ENCODE results near the gene KRT15.

KRT15 gene

GRCh38 chr17:41511716-41512115 is 7.0 kb downstream of the KRT15 start:
- TF ChIP-seq SIN3A (IDR thresholded peaks at IDR 0.05; ENCODE audit: borderline replicate concordance, insufficient read depth, low read length) (no peak), REST (IDR thresholded peaks at IDR 0.05; ENCODE audit: insufficient read depth in 1 of 2, low read depth in 2 of 2, low read length in 2 of 2) (no peak), POLR2AphosphoS5 (IDR thresholded peaks at IDR 0.05; ENCODE audit: low read depth, low read length) (no peak), FOXP2 (optimal IDR thresholded peaks at IDR 0.05; ENCODE audit: borderline replicate concordance, extremely low read depth, extremely low read length, insufficient read depth) (no peak), TAF1 (IDR thresholded peaks at IDR 0.05; ENCODE audit: borderline replicate concordance, insufficient read depth, low read length) (no peak)

GRCh38 chr17:41511116-41511515 is 7.6 kb downstream of the KRT15 start:
- TF ChIP-seq TAF1 (IDR thresholded peaks at IDR 0.05; ENCODE audit: borderline replicate concordance, insufficient read depth, low read length): no peak
- TF ChIP-seq REST (IDR thresholded peaks at IDR 0.05; ENCODE audit: insufficient read depth in 1 of 2, low read depth in 2 of 2, low read length in 2 of 2): no peak
- no peak for TF ChIP-seq FOXP2 (optimal IDR thresholded peaks at IDR 0.05; ENCODE audit: borderline replicate concordance, extremely low read depth, extremely low read length, insufficient read depth)
- TF ChIP-seq SIN3A (IDR thresholded peaks at IDR 0.05; ENCODE audit: borderline replicate concordance, insufficient read depth, low read length): no peak
- no peak for TF ChIP-seq POLR2AphosphoS5 (IDR thresholded peaks at IDR 0.05; ENCODE audit: low read depth, low read length)

GRCh38 chr17:41510251-41511065 is 8.2 kb downstream of the KRT15 start:
- no peak for TF ChIP-seq POLR2AphosphoS5 (IDR thresholded peaks at IDR 0.05; ENCODE audit: low read depth, low read length)
- TF ChIP-seq TAF1 (IDR thresholded peaks at IDR 0.05; ENCODE audit: borderline replicate concordance, insufficient read depth, low read length): no peak
- TF ChIP-seq REST (IDR thresholded peaks at IDR 0.05; ENCODE audit: insufficient read depth in 1 of 2, low read depth in 2 of 2, low read length in 2 of 2): no peak
- TF ChIP-seq FOXP2 (optimal IDR thresholded peaks at IDR 0.05; ENCODE audit: borderline replicate concordance, extremely low read depth, extremely low read length, insufficient read depth): no peak
- TF ChIP-seq SIN3A (IDR thresholded peaks at IDR 0.05; ENCODE audit: borderline replicate concordance, insufficient read depth, low read length): no peak

GRCh38 chr17:41507315-41507880 is 11.3 kb downstream of the KRT15 start:
- no peak for TF ChIP-seq SIN3A (IDR thresholded peaks at IDR 0.05; ENCODE audit: borderline replicate concordance, insufficient read depth, low read length)
- TF ChIP-seq TAF1 (IDR thresholded peaks at IDR 0.05; ENCODE audit: borderline replicate concordance, insufficient read depth, low read length): no peak
- TF ChIP-seq FOXP2 (optimal IDR thresholded peaks at IDR 0.05; ENCODE audit: borderline replicate concordance, extremely low read depth, extremely low read length, insufficient read depth): no peak
- TF ChIP-seq POLR2AphosphoS5 (IDR thresholded peaks at IDR 0.05; ENCODE audit: low read depth, low read length): no peak
- no peak for TF ChIP-seq REST (IDR thresholded peaks at IDR 0.05; ENCODE audit: insufficient read depth in 1 of 2, low read depth in 2 of 2, low read length in 2 of 2)

Measured in PFSK-1 (cell line).